Measurements from ENCODE around the gene ADARB2. TPM values are rescaled to one million over a fixed set of nuclear protein-coding genes. Genes with fewer than 3 reads are reported as not detected.

Gene ADARB2
- polyA plus RNA-seq, 1 donor, result 0.16 TPM

GRCh38 chr10:1293636-1294435 is 443.5 kb downstream of the ADARB2 start:
- no peak for DNase-seq (ENCODE audit: low read depth)

- DNase-seq (ENCODE audit: low read depth), result no peak
These were observed 444.2 kb downstream of the ADARB2 start for GRCh38 chr10:1293157-1293556.

- DNase-seq (ENCODE audit: low read depth), result no peak
These were observed 444.7 kb downstream of the ADARB2 start for GRCh38 chr10:1292611-1293031.

- DNase-seq (ENCODE audit: low read depth), result no peak
These were observed 445.9 kb downstream of the ADARB2 start for GRCh38 chr10:1291178-1292090.

GRCh38 chr10:1290071-1290471 is 447.3 kb downstream of the ADARB2 start:
- DNase-seq (ENCODE audit: low read depth), result no peak

GRCh38 chr10:1289591-1289990 is 447.7 kb downstream of the ADARB2 start:
- DNase-seq (ENCODE audit: low read depth), result no peak

GRCh38 chr10:1287971-1288401 is 449.3 kb downstream of the ADARB2 start:
- DNase-seq (ENCODE audit: low read depth), result no peak

GRCh38 chr10:1287487-1287886 is 449.8 kb downstream of the ADARB2 start:
- no peak for DNase-seq (ENCODE audit: low read depth)

GRCh38 chr10:1284076-1284475 is 453.2 kb downstream of the ADARB2 start:
- no peak for DNase-seq (ENCODE audit: low read depth)

- no peak for DNase-seq (ENCODE audit: low read depth)
These were observed 455.9 kb downstream of the ADARB2 start for GRCh38 chr10:1281405-1281782.

- no peak for DNase-seq (ENCODE audit: low read depth)
These were observed 456.6 kb downstream of the ADARB2 start for GRCh38 chr10:1280466-1281404.

GRCh38 chr10:1278306-1278705 is 459.0 kb downstream of the ADARB2 start:
- no peak for DNase-seq (ENCODE audit: low read depth)

- DNase-seq (ENCODE audit: low read depth), result no peak
These were observed 462.4 kb downstream of the ADARB2 start for GRCh38 chr10:1274701-1275544.

GRCh38 chr10:1274111-1274661 is 463.1 kb downstream of the ADARB2 start:
- no peak for DNase-seq (ENCODE audit: low read depth)

GRCh38 chr10:1273372-1274105 is 463.8 kb downstream of the ADARB2 start:
- no peak for DNase-seq (ENCODE audit: low read depth)

- no peak for DNase-seq (ENCODE audit: low read depth)
These were observed 464.6 kb downstream of the ADARB2 start for GRCh38 chr10:1272777-1273161.

GRCh38 chr10:1272079-1272776 is 465.1 kb downstream of the ADARB2 start:
- no peak for DNase-seq (ENCODE audit: low read depth)

GRCh38 chr10:1270906-1271305 is 466.4 kb downstream of the ADARB2 start:
- DNase-seq (ENCODE audit: low read depth), result no peak

GRCh38 chr10:1270490-1270889 is 466.8 kb downstream of the ADARB2 start:
- DNase-seq (ENCODE audit: low read depth), result no peak
